ENCODE results near the gene UNKL. TPM values are rescaled to one million over a fixed set of nuclear protein-coding genes. Genes with fewer than 3 reads are reported as not detected.
"Not testable (repeated sequence)": the region's sequence is repeated elsewhere in the genome, so short reads cannot be mapped to it uniquely, and the experiment has no call there.

The UNKL gene
- total RNA-seq, 1 experiment from 2014 or later = 18.8 TPM

DNA sequence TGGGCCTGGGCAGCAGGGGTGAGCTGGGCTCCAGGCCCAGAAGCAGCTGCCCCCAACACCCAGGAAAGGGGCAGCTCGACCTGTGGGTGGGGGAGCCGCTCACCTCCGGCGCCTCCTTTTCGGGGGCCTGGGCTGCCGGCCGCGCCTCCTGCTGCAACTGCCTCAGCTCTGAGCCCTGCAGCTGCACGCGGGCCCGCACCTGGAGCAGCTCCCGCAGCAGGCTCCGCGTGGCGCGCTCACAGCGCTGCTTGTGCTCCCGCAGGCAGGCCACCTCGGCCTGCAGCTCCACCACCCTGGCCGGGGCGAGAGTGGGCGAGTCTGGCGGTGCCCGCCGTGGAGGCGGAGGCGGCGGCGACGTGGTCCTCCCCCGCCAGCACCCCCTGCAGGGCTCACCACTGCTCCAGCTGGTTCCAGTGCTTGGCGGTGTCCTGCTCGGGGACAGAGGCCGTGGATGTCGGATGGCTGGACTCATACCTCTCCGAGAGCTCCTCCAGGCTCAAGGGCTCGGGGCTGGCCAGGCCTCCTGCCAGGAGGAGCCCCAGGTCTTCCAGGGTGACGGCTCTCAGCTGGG, 29.0 kb upstream of the UNKL start:
- H3K27me3 ChIP-seq (ENCODE audit: low read length) = no peaks in the 10 kb centered on the region
- ChIA-PET POLR2A (ENCODE audit: unreplicated experiment) (no interaction called here), CTCF (no interaction called here)
- no peaks in the 10 kb centered on the region for H3K9me3 ChIP-seq (ENCODE audit: low read length)
- no peak overlapping the region for H3K4me2 ChIP-seq (ENCODE audit: low read length)
- TF ChIP-seq, protein P1, sequence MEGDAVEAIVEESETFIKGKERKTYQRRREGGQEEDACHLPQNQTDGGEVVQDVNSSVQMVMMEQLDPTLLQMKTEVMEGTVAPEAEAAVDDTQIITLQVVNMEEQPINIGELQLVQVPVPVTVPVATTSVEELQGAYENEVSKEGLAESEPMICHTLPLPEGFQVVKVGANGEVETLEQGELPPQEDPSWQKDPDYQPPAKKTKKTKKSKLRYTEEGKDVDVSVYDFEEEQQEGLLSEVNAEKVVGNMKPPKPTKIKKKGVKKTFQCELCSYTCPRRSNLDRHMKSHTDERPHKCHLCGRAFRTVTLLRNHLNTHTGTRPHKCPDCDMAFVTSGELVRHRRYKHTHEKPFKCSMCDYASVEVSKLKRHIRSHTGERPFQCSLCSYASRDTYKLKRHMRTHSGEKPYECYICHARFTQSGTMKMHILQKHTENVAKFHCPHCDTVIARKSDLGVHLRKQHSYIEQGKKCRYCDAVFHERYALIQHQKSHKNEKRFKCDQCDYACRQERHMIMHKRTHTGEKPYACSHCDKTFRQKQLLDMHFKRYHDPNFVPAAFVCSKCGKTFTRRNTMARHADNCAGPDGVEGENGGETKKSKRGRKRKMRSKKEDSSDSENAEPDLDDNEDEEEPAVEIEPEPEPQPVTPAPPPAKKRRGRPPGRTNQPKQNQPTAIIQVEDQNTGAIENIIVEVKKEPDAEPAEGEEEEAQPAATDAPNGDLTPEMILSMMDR (conservative IDR thresholded peaks at IDR 0.05; ENCODE audit: low read depth, low read length) = no peak
- TF ChIP-seq EZH2 (IDR thresholded peaks at IDR 0.05; ENCODE audit: low read length, unreplicated experiment) (no peak), EZH2phosphoT487 (IDR thresholded peaks at IDR 0.05; ENCODE audit: borderline replicate concordance, low read length) (no peak)
- no peak overlapping the region for H3K9ac ChIP-seq (ENCODE audit: low read length)
- no peak overlapping the region for H2AFZ ChIP-seq (ENCODE audit: low read length)
- intact Hi-C loops (cut with micrococcal nuclease) = no loop called here
- H3K27ac ChIP-seq (ENCODE audit: low read length) = no peak overlapping the region
- H3K9me2 ChIP-seq (replicated peaks; ENCODE audit: low read length) = no peaks in the 10 kb centered on the region
- BruUV-seq (replicated peaks) = no TSS peak
- no peaks in the 10 kb centered on the region for H3K36me3 ChIP-seq (ENCODE audit: low read depth, low read length)
- no peaks in the 10 kb centered on the region for H4K20me1 ChIP-seq (ENCODE audit: low read length)
- DNase-seq = no peak
- no peaks in the 10 kb centered on the region for H3K4me1 ChIP-seq (ENCODE audit: insufficient read depth, low read length)
- no peak overlapping the region for H3K4me3 ChIP-seq (ENCODE audit: low read length)
- H3F3A ChIP-seq (ENCODE audit: low read length, unreplicated experiment) = no peaks in the 10 kb centered on the region
- no peak for ATAC-seq
- no peaks in the 10 kb centered on the region for H3K79me2 ChIP-seq (ENCODE audit: low read length)

DNA sequence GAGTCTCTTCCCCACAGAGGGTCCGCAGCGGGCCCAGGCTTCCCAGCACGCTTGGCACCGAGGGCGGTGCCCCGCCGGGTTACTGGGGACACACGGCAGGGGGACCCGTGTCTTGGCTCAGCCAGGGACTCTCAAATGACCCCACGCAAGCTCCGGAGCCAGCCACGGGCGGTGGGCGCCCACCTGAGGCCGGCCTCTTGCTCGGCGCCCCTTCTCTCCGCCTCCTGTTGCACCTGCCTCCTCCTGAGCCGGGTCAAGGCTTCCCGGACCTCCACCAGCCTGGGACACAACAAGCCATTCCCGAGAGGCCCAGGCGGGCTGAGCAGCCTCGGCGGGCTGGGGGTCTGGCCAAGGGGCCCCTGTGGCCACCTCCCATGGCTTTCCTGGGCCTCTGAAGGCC, 28.2 kb upstream of the UNKL start:
- no peaks in the 10 kb centered on the region for H3K4me1 ChIP-seq (ENCODE audit: insufficient read depth, low read length)
- no peak overlapping the region for H2AFZ ChIP-seq (ENCODE audit: low read length)
- H3K9ac ChIP-seq (ENCODE audit: low read length) = no peak overlapping the region
- DNase-seq (no peak), ATAC-seq (no peak)
- no TSS peak for BruUV-seq (replicated peaks)
- TF ChIP-seq, protein P1 (conservative IDR thresholded peaks at IDR 0.05; ENCODE audit: low read depth, low read length) = no peak
- TF ChIP-seq EZH2phosphoT487 (IDR thresholded peaks at IDR 0.05; ENCODE audit: borderline replicate concordance, low read length) = no peak
- H3K79me2 ChIP-seq (ENCODE audit: low read length) = no peaks in the 10 kb centered on the region
- no peak overlapping the region for H3K27ac ChIP-seq (ENCODE audit: low read length)
- no peaks in the 10 kb centered on the region for H3F3A ChIP-seq (ENCODE audit: low read length, unreplicated experiment)
- H3K27me3 ChIP-seq (ENCODE audit: low read length) = no peaks in the 10 kb centered on the region
- H4K20me1 ChIP-seq (ENCODE audit: low read length) = no peaks in the 10 kb centered on the region
- CTCF ChIA-PET = no interaction called here
- no peaks in the 10 kb centered on the region for H3K9me2 ChIP-seq (replicated peaks; ENCODE audit: low read length)
- no peak overlapping the region for H3K4me3 ChIP-seq (ENCODE audit: low read length)
- no peaks in the 10 kb centered on the region for H3K9me3 ChIP-seq (ENCODE audit: low read length)
- POLR2A ChIA-PET (ENCODE audit: unreplicated experiment) = no interaction called here
- H3K4me2 ChIP-seq (ENCODE audit: low read length) = no peak overlapping the region
- H3K36me3 ChIP-seq (ENCODE audit: low read depth, low read length) = no peaks in the 10 kb centered on the region
- intact Hi-C loops (cut with micrococcal nuclease) = no loop called here

DNA sequence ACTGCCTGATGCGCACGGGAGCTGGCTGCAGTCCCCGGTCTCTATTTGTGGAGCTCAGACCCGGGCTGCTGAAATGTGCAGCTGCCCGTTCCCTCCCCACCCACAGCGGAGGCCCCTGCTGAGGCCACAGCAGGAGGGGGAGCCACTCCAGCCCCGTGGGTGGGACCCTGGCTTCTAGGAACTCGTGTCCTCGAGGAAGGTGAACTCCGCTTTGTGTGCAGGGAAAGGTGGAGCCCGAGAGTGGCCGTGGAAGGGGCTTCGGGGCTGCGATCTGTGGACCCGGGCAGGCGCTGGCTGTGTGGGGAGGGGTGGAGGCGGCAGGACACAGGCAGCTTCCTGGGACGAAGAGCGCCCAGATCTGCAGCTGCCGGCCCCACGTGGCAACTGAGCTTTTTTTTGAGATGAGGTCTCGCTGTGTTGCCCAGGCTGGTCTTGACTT, 26.9 kb upstream of the UNKL start:
- H3K9ac ChIP-seq (ENCODE audit: low read length) = no peak overlapping the region
- ATAC-seq (no peak), DNase-seq (no peak)
- H3K79me2 ChIP-seq (ENCODE audit: low read length) = no peaks in the 10 kb centered on the region
- H3K27me3 ChIP-seq (ENCODE audit: low read length) = no peaks in the 10 kb centered on the region
- H3F3A ChIP-seq (ENCODE audit: low read length, unreplicated experiment) = no peaks in the 10 kb centered on the region
- H3K27ac ChIP-seq (ENCODE audit: low read length) = no peak overlapping the region
- no peaks in the 10 kb centered on the region for H3K36me3 ChIP-seq (ENCODE audit: low read depth, low read length)
- no TSS peak for BruUV-seq (replicated peaks)
- H3K4me1 ChIP-seq (ENCODE audit: insufficient read depth, low read length) = no peaks in the 10 kb centered on the region
- H2AFZ ChIP-seq (ENCODE audit: low read length) = no peak overlapping the region
- ChIA-PET CTCF (no interaction called here), POLR2A (ENCODE audit: unreplicated experiment) (no interaction called here)
- H3K4me3 ChIP-seq (ENCODE audit: low read length) = no peak overlapping the region
- no peaks in the 10 kb centered on the region for H4K20me1 ChIP-seq (ENCODE audit: low read length)
- H3K9me2 ChIP-seq (replicated peaks; ENCODE audit: low read length) = no peaks in the 10 kb centered on the region
- H3K4me2 ChIP-seq (ENCODE audit: low read length) = no peak overlapping the region
- TF ChIP-seq EZH2phosphoT487 (IDR thresholded peaks at IDR 0.05; ENCODE audit: borderline replicate concordance, low read length) = no peak
- TF ChIP-seq EZH2 (IDR thresholded peaks at IDR 0.05; ENCODE audit: low read length, unreplicated experiment) = no peak
- TF ChIP-seq, protein P1 (conservative IDR thresholded peaks at IDR 0.05; ENCODE audit: low read depth, low read length) = no peak
- intact Hi-C loops (cut with micrococcal nuclease) = no loop called here
- no peaks in the 10 kb centered on the region for H3K9me3 ChIP-seq (ENCODE audit: low read length)

DNA sequence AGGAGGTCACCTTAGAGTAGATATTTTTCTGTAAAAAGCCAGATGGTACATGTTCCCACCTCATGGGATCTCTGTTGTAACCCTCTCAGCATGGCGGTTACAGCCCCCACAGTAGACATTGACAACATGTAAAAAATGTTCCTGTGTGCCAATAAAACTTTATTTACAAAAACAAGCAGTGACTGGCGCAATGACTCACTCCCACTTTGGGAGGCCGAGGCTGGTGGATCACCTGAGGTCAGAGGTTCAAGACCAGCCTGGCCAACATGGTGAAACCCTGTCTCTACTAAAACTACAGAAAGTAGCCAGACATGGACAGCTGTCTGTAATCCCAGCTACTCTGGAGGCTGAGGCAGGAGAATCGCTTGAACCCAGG, 25.2 kb upstream of the UNKL start:
- H3F3A ChIP-seq (ENCODE audit: low read length, unreplicated experiment); H3K4me3 ChIP-seq (ENCODE audit: low read length); intact Hi-C loops (cut with micrococcal nuclease); H3K27ac ChIP-seq (ENCODE audit: low read length); H3K36me3 ChIP-seq (ENCODE audit: low read depth, low read length); H3K9me3 ChIP-seq (ENCODE audit: low read length); H3K4me2 ChIP-seq (ENCODE audit: low read length); BruUV-seq (replicated peaks); H3K27me3 ChIP-seq (ENCODE audit: low read length); CTCF ChIA-PET; ATAC-seq; H3K9me2 ChIP-seq (replicated peaks; ENCODE audit: low read length); H2AFZ ChIP-seq (ENCODE audit: low read length); POLR2A ChIA-PET (ENCODE audit: unreplicated experiment); H3K9ac ChIP-seq (ENCODE audit: low read length); DNase-seq; H4K20me1 ChIP-seq (ENCODE audit: low read length); H3K4me1 ChIP-seq (ENCODE audit: insufficient read depth, low read length); H3K79me2 ChIP-seq (ENCODE audit: low read length): not testable (repeated sequence)
